SK-N-SH (cell line): Measurements from ENCODE around the gene JAZF1. TPM values are rescaled to one million over a fixed set of nuclear protein-coding genes. Genes with fewer than 3 reads are reported as not detected.

Source experiments
- CTCF ChIA-PET: fragments of 300-600, 350-600 bp; formaldehyde crosslinking; extraction: SDS; loops from one replicate; lab custom pipeline; 2021; lab: Yijun Ruan, JAX
- POLR2A ChIA-PET: fragments of 350-600 bp; sonication (Branson Sonifier 250); formaldehyde crosslinking; extraction: SDS; loops from one replicate; lab custom pipeline; 2020; ENCODE audit warnings: antibody characterized with exemption, inconsistent platforms; lab: Yijun Ruan, JAX
- DNase-seq: peaks from one replicate; pipeline ENCODE4 v3.0.0; 2012
- H2AFZ ChIP-seq: fragments of 200-600 bp; sonication (generic); 2 replicates; pipeline ENCODE4 v1.8.1; 2016; ENCODE audit warnings: antibody characterized with exemption, mild to moderate bottlenecking, low read depth
- H3F3A ChIP-seq: fragments of 200-600 bp; sonication (generic); replicated peaks from 2 replicates; pipeline ENCODE3; 2016; ENCODE audit warnings: antibody characterized with exemption, mild to moderate bottlenecking; ENCODE audit not compliant: insufficient read depth
- H3K27ac ChIP-seq, 2 experiments: fragments of 200-500 bp in 1 of 2; fragments of 200-600 bp in 1 of 2; sonication (Bioruptor generic) in 1 of 2; sonication (generic), shearing (Covaris generic) in 1 of 2; 2 replicates each; pipeline versions ENCODE4 v1.5.1 to v1.6.1; 2014 to 2016; ENCODE audit warnings: low read depth in 2 of 2, inconsistent platforms in 1 of 2, low read length in 1 of 2, mild to moderate bottlenecking in 1 of 2, mixed read lengths in 1 of 2
- H3K27me3 ChIP-seq: fragments of 200-600 bp; sonication (generic), shearing (Covaris generic); 2 replicates; pipeline ENCODE4 v1.6.1; 2016; ENCODE audit warnings: mixed run types; ENCODE audit not compliant: insufficient read depth
- H3K36me3 ChIP-seq, 2 experiments: fragments of 200-500 bp in 1 of 2; fragments of 200-600 bp in 1 of 2; sonication (Bioruptor generic) in 1 of 2; sonication (generic) in 1 of 2; replicated peaks in 1 of 2; 2 replicates each; pipeline versions ENCODE3 to v1.5.1; 2014 to 2016; ENCODE audit warnings: low read length in 1 of 2, mild to moderate bottlenecking in 1 of 2; ENCODE audit not compliant: insufficient read depth in 2 of 2, control insufficient read depth in 1 of 2
- H3K4me1 ChIP-seq, 2 experiments: fragments of 200-500 bp in 1 of 2; fragments of 200-600 bp in 1 of 2; sonication (Bioruptor generic) in 1 of 2; sonication (generic), shearing (Covaris generic) in 1 of 2; 2 replicates each; pipeline versions ENCODE4 v1.5.1 to v1.6.1; 2014 to 2016; ENCODE audit warnings: low read depth in 1 of 2, low read length in 1 of 2, mixed run types in 1 of 2; ENCODE audit not compliant: insufficient read depth in 2 of 2, control insufficient read depth in 1 of 2
- H3K4me2 ChIP-seq: fragments of 200-600 bp; sonication (generic), shearing (Covaris generic); 2 replicates; pipeline ENCODE4 v1.6.1; 2017; ENCODE audit warnings: mixed run types
- H3K4me3 ChIP-seq, 2 experiments: fragments of 200-500 bp in 1 of 2; fragments of 200-600 bp in 1 of 2; sonication (Bioruptor generic) in 1 of 2; sonication (generic), shearing (Covaris generic) in 1 of 2; 2 replicates each; pipeline versions ENCODE4 v1.5.1 to v1.8.1; 2014 to 2016; ENCODE audit warnings: low read depth in 2 of 2, inconsistent platforms in 1 of 2, low read length in 1 of 2, mild to moderate bottlenecking in 1 of 2, mixed read lengths in 1 of 2, moderate library complexity in 1 of 2
- H3K79me2 ChIP-seq: fragments of 200-600 bp; sonication (generic); 2 replicates; pipeline ENCODE4 v1.8.1; 2017; ENCODE audit warnings: mild to moderate bottlenecking; ENCODE audit not compliant: insufficient read depth
- H3K9ac ChIP-seq: fragments of 200-600 bp; sonication (generic); 2 replicates; pipeline ENCODE4 v1.6.1; 2017; ENCODE audit warnings: mixed run types
- H3K9me2 ChIP-seq: fragments of 200-600 bp; sonication (generic); 2 replicates; pipeline ENCODE4 v1.6.1; 2017; ENCODE audit warnings: mixed run types
- H3K9me3 ChIP-seq: fragments of 200-600 bp; sonication (generic); 2 replicates; pipeline ENCODE4 v1.6.1; 2017; ENCODE audit warnings: mixed run types, mild to moderate bottlenecking, moderate library complexity
- H4K20me1 ChIP-seq: fragments of 200-600 bp; sonication (generic); 2 replicates; pipeline ENCODE4 v1.6.1; 2017; ENCODE audit warnings: mild to moderate bottlenecking, mixed run types; ENCODE audit not compliant: insufficient read depth
- CHD2 ChIP-seq: fragments of 150-350 bp; IDR thresholded peaks from 2 replicates; pipeline ENCODE4 v1.6.1; 2018; ENCODE audit warnings: low read length; ENCODE audit not compliant: partially characterized antibody
- CTCF ChIP-seq: fragments of 200-600 bp; sonication (generic); IDR thresholded peaks from 2 replicates; pipeline ENCODE4 v1.6.1; 2017; ENCODE audit warnings: antibody characterized with exemption, mild to moderate bottlenecking, moderate library complexity
- EZH2phosphoT487 ChIP-seq: fragments of 200-600 bp; sonication (generic); IDR thresholded peaks from 2 replicates; pipeline ENCODE4 v1.6.1; 2017; ENCODE audit warnings: low read depth, mixed run types, mild to moderate bottlenecking, antibody characterized with exemption, moderate library complexity, borderline replicate concordance
- FOXJ3 ChIP-seq: sonication (generic); formaldehyde crosslinking; IDR thresholded peaks from 2 replicates; pipeline ENCODE4 v1.5.1; 2020; ENCODE audit warnings: mild to moderate bottlenecking, missing genetic modification reagents
- JUND ChIP-seq: IDR thresholded peaks from 2 replicates; pipeline ENCODE4 v1.4.0; 2012
- MAX ChIP-seq: IDR thresholded peaks from 2 replicates; pipeline ENCODE4 v1.4.0; 2012; ENCODE audit warnings: low read depth
- MXI1 ChIP-seq: IDR thresholded peaks from 2 replicates; pipeline ENCODE4 v1.6.1; 2012; ENCODE audit warnings: mild to moderate bottlenecking, low read depth, low read length, improper control_type of control experiment
- RAD21 ChIP-seq: IDR thresholded peaks from 2 replicates; pipeline ENCODE4 v1.6.1; 2012; ENCODE audit warnings: mild to moderate bottlenecking, low read length
- RCOR1 ChIP-seq: fragments of 150-350 bp; IDR thresholded peaks from 2 replicates; pipeline ENCODE4 v1.6.1; 2017; ENCODE audit warnings: antibody characterized with exemption, low read length
- REST ChIP-seq: IDR thresholded peaks from 2 replicates; pipeline ENCODE4 v1.6.1; 2012; ENCODE audit warnings: mild to moderate bottlenecking, low read depth, low read length, moderate library complexity
- RFX5 ChIP-seq: IDR thresholded peaks from 2 replicates; pipeline ENCODE4 v1.6.1; 2012; ENCODE audit warnings: mild to moderate bottlenecking, improper control_type of control experiment, low read length
- RXRA ChIP-seq: IDR thresholded peaks from 2 replicates; pipeline ENCODE4 v1.4.0; 2012; ENCODE audit warnings: low read depth, mild to moderate bottlenecking, borderline replicate concordance
- SIN3A ChIP-seq: IDR thresholded peaks from 2 replicates; pipeline ENCODE4 v1.6.1; 2012; ENCODE audit warnings: low read depth, mild to moderate bottlenecking, low read length, moderate library complexity, borderline replicate concordance
- SMC3 ChIP-seq: IDR thresholded peaks from 2 replicates; pipeline ENCODE4 v1.6.1; 2012; ENCODE audit warnings: low read depth, low read length, improper control_type of control experiment
- TAF1 ChIP-seq: IDR thresholded peaks from 2 replicates; pipeline ENCODE4 v1.6.1; 2012; ENCODE audit warnings: low read depth, mild to moderate bottlenecking, low read length, moderate library complexity, borderline replicate concordance
- TCF12 ChIP-seq: IDR thresholded peaks from 2 replicates; pipeline ENCODE4 v1.4.0; 2012
- USF1 ChIP-seq: IDR thresholded peaks from 2 replicates; pipeline ENCODE4 v1.4.0; 2012; ENCODE audit warnings: low read depth, borderline replicate concordance
- WGBS: methylation state at CpG from one replicate; pipeline ENCODE4 v1.1.6; 2017; ENCODE audit warnings: low lambda C conversion rate; 5-methylcytosine and 5-hydroxymethylcytosine counted together
- polyA plus RNA-seq, 3 experiments: library from polyadenylated mRNA; depleted of rRNA; stranded (reverse); fragments of >200 nt; gene quantifications; 2 replicates each; pipeline ENCODE4 v1.2.3, GENCODE V29; 2012

The JAZF1 gene
- polyA plus RNA-seq, 1 of the 3 experiments (the other 2 are of a cell fraction) = 1.7 TPM

- Histone ChIP-seq H3K27ac (no peak overlapping the region), H3K9me2 (no peaks in the 10 kb centered on the region), H3K4me2 (peak overlapping the region; percentile 31), H3K4me3 (no peak overlapping the region; a peak in 1 of 4 replicates), H3K4me1 (peaks cover 7 to 14% of the 10 kb centered on the region in 2 experiments; a peak in 2 of 4 replicates), H3F3A (peaks cover 10% of the 10 kb centered on the region), H3K27me3 (no peaks in the 10 kb centered on the region), H2AFZ (no peak overlapping the region), H4K20me1 (no peaks in the 10 kb centered on the region), H3K36me3 (no peaks in the 10 kb centered on the region), H3K79me2 (no peaks in the 10 kb centered on the region), H3K9me3 (no peaks in the 10 kb centered on the region), H3K9ac (no peak overlapping the region)
- 12% methylated on average over 12 of the region's 12 CpGs for WGBS
- ChIA-PET CTCF (interaction anchor here (0.5 to 5.6 kb wide), 105 partner anchors 10 to 871 kb away, joined by 3 to 68 read pairs (median 4); partner anchors contain the start of genes HIBADH, HOXA11, HOXA13 and TAX1BP1), POLR2A (no interaction called here)
- TF ChIP-seq MXI1 (peak; percentile 50; the same call in 1 of the 2 replicates), CTCF (peak; percentile 97), RAD21 (peak; percentile 99), RCOR1 (peak; percentile 40; the same call in 1 of the 2 replicates), SMC3 (peak; percentile 97), JUND (no peak), MAX (peak; percentile 16; the same call in 1 of the 2 replicates), RFX5 (peak; percentile 34; the same call in 1 of the 2 replicates), FOXJ3 (no peak), TAF1 (peak; percentile 33; the same call in 1 of the 2 replicates)
- peak; percentile 84 for DNase-seq
These were observed 160.2 kb downstream of the JAZF1 start for GRCh38 chr7:28020302-28020940.

GRCh38 chr7:28018856-28019465, 161.6 kb downstream of the JAZF1 start:
- TF ChIP-seq RXRA (no peak), MXI1 (no peak), EZH2phosphoT487 (no peak), TCF12 (no peak), CHD2 (no peak), REST (no peak), RFX5 (no peak), SIN3A (no peak), USF1 (no peak), JUND (no peak), SMC3 (no peak)
- no peak for DNase-seq
- 94% methylated on average over 8 of the region's 8 CpGs for whole genome bisulfite sequencing
- 0 out of 4 replicates have a peak overlapping the region, but pooled peaks of 1 of the 2 experiments have one; percentile 12 for H3K27ac ChIP-seq
- H3K9ac ChIP-seq = no peak overlapping the region
- peaks cover 7 to 14% of the 10 kb centered on the region in 2 experiments; a peak in 2 of 4 replicates for H3K4me1 ChIP-seq
- no peaks in the 10 kb centered on the region for H3K27me3 ChIP-seq
- H3K9me3 ChIP-seq = no peaks in the 10 kb centered on the region
- POLR2A ChIA-PET = no interaction called here
- H3F3A ChIP-seq = peaks cover 10% of the 10 kb centered on the region
- CTCF ChIA-PET = interaction anchor here (0.5 to 5.6 kb wide), 21 partner anchors 9 to 834 kb away, joined by 3 to 68 read pairs (median 12); partner anchors contain the start of genes HOXA11 and TAX1BP1
- H3K4me2 ChIP-seq = peak overlapping the region; percentile 2; the same call in 1 of the 2 replicates
- no peaks in the 10 kb centered on the region for H3K79me2 ChIP-seq
- no peak overlapping the region for H3K4me3 ChIP-seq
- no peaks in the 10 kb centered on the region for H4K20me1 ChIP-seq
- no peaks in the 10 kb centered on the region for H3K36me3 ChIP-seq
- no peak overlapping the region for H2AFZ ChIP-seq
- no peaks in the 10 kb centered on the region for H3K9me2 ChIP-seq
